ENCODE measurements around the gene ERFL. TPM values are rescaled to one million over a fixed set of nuclear protein-coding genes. Genes with fewer than 3 reads are reported as not detected.
A peak's percentile ranks its signal among the peaks of the same experiment; 100 is the strongest.
"Not testable (repeated sequence)": the region's sequence is repeated elsewhere in the genome, so short reads cannot be mapped to it uniquely, and the experiment has no call there.

The ERFL gene
- total RNA-seq, 5 donors from 2014 or later (not counting 1 experiment from before 2014, with no cell fraction given), result 5.9 to 8.5 (median 6.3) TPM

- WGBS (ENCODE audit: insufficient coverage), result 71% methylated on average over 10 of the region's 17 CpGs
Measured at GRCh38 chr19:41877916-41878905, 50.0 kb downstream of the ERFL start.

GRCh38 chr19:41876847-41877832, 51.1 kb downstream of the ERFL start, which contains the start of gene CD79A:
CD79A (plus strand) TSS chr19:41877279; CDS start chr19:41877305, 26 bp downstream.
- peak within 1 kb of the TSS; percentile 98 to 100 for H3K27ac Mint-ChIP-seq

More at GRCh38 chr19:41877916-41878905, 50.0 kb downstream of the ERFL start:
- no peaks in the 10 kb centered on the region for H3K9me3 Mint-ChIP-seq
- H3K36me3 Mint-ChIP-seq, result peaks cover 4% of the 10 kb centered on the region
- POLR2A ChIA-PET, result no interaction called here
- Histone ChIP-seq H3K9me3 (no peaks in the 10 kb centered on the region), H3K36me3 (ENCODE audit: control insufficient read depth in 2 of 2, extremely low read depth in 1 of 2, insufficient read depth in 1 of 2, low read length in 1 of 2) (no peaks in the 10 kb centered on the region), H3K27me3 (replicated peaks in 1 of 2; ENCODE audit: control insufficient read depth in 2 of 2, extremely low read depth in 1 of 2, insufficient read depth in 2 of 2, low read length in 1 of 2) (no peaks in the 10 kb centered on the region), H3K27ac (ENCODE audit: low read length) (peak overlapping the region; percentile 93), H3K4me1 (ENCODE audit: control insufficient read depth in 1 of 2, extremely low read depth in 1 of 2, insufficient read depth in 2 of 2, low read length in 2 of 2) (peaks cover 59 to 95% of the 10 kb centered on the region in 2 experiments), H3K4me3 (ENCODE audit: control insufficient read depth in 1 of 2, extremely low read depth in 1 of 2, low read length in 1 of 2) (peak overlapping the region; percentile 18 to 60)
- H3K27ac Mint-ChIP-seq, result peak overlapping the region; percentile 98 to 100
- H3K4me3 Mint-ChIP-seq, result peak overlapping the region in 2 of 3 donors; percentile 66 to 75
- peak in 2 of 35 experiments; percentile 15 to 42 for DNase-seq
- CTCF ChIA-PET, result no interaction called here
- no peaks in the 10 kb centered on the region for H3K27me3 Mint-ChIP-seq
- peaks cover 70 to 83% (median 76%) of the 10 kb centered on the region in 3 donors for H3K4me1 Mint-ChIP-seq
- ATAC-seq (replicated peaks in 1 of 4), result no peak

GRCh38 chr19:41875973-41876372, 52.3 kb downstream of the ERFL start:
- ATAC-seq (replicated peaks in 1 of 4); H3K27me3 Mint-ChIP-seq; H3K9me3 ChIP-seq; H3K9me3 Mint-ChIP-seq; H3K27me3 ChIP-seq (replicated peaks in 1 of 2; ENCODE audit: control insufficient read depth in 2 of 2, extremely low read depth in 1 of 2, insufficient read depth in 2 of 2, low read length in 1 of 2); H3K36me3 ChIP-seq (ENCODE audit: control insufficient read depth in 2 of 2, extremely low read depth in 1 of 2, insufficient read depth in 1 of 2, low read length in 1 of 2); H3K36me3 Mint-ChIP-seq; DNase-seq: not testable (repeated sequence)
- H3K4me3 Mint-ChIP-seq, result peak overlapping the region; percentile 65 to 73 (median 66)
- WGBS (ENCODE audit: insufficient coverage), result 48% methylated on average over 3 of the region's 3 CpGs
- Histone ChIP-seq H3K4me1 (ENCODE audit: control insufficient read depth in 1 of 2, extremely low read depth in 1 of 2, insufficient read depth in 2 of 2, low read length in 2 of 2) (peaks cover 73 to 100% of the 10 kb centered on the region in 2 experiments), H3K27ac (ENCODE audit: low read length) (peak overlapping the region; percentile 93), H3K4me3 (ENCODE audit: control insufficient read depth in 1 of 2, extremely low read depth in 1 of 2, low read length in 1 of 2) (peak overlapping the region in 1 of 2 donors; percentile 13)
- H3K4me1 Mint-ChIP-seq, result peaks cover 78 to 91% (median 86%) of the 10 kb centered on the region in 3 donors
- ChIA-PET CTCF (interaction anchor here in 1 of 2 donors (0.6 to 3.4 kb wide), 13 partner anchors 8 to 83 kb away, joined by 3 to 37 read pairs (median 5); partner anchors contain the start of genes RABAC1 and RPS19), POLR2A (interaction anchor here (0.6 to 1.9 kb wide), 11 partner anchors 8 to 75 kb away, joined by 3 to 12 read pairs (median 5); partner anchors contain the start of gene RPS19 (in 2 of the 2))
- peak overlapping the region; percentile 98 to 100 for H3K27ac Mint-ChIP-seq

More at GRCh38 chr19:41876847-41877832, 51.1 kb downstream of the ERFL start, which contains the start of gene CD79A:
- peak within 1 kb of the TSS; percentile 93 for H3K27ac ChIP-seq (ENCODE audit: low read length)
- H3K4me1 Mint-ChIP-seq, result peaks cover 74 to 88% (median 81%) of the 10 kb centered on the region in 3 donors
- CTCF ChIA-PET, result no interaction called here
- H3K4me1 ChIP-seq (ENCODE audit: control insufficient read depth in 1 of 2, extremely low read depth in 1 of 2, insufficient read depth in 2 of 2, low read length in 2 of 2), result peaks cover 67 to 100% of the 10 kb centered on the region in 2 experiments
- H3K36me3 ChIP-seq (ENCODE audit: control insufficient read depth in 2 of 2, extremely low read depth in 1 of 2, insufficient read depth in 1 of 2, low read length in 1 of 2), result no peaks in the 10 kb centered on the region
- H3K4me3 ChIP-seq (ENCODE audit: control insufficient read depth in 1 of 2, extremely low read depth in 1 of 2, low read length in 1 of 2), result peak within 1 kb of the TSS; percentile 18 to 60
- no peaks in the 10 kb centered on the region for H3K9me3 Mint-ChIP-seq
- H3K27me3 Mint-ChIP-seq, result no peaks in the 10 kb centered on the region
- peak within 1 kb of the TSS; percentile 34 to 75 (median 66) for H3K4me3 Mint-ChIP-seq
- WGBS (ENCODE audit: insufficient coverage), result 17% methylated on average over 1 of the region's 9 CpGs
- no peaks in the 10 kb centered on the region for H3K27me3 ChIP-seq (replicated peaks in 1 of 2; ENCODE audit: control insufficient read depth in 2 of 2, extremely low read depth in 1 of 2, insufficient read depth in 2 of 2, low read length in 1 of 2)
- DNase-seq, result peak in 4 of 35 experiments; percentile 16 to 47 (median 43)
- no peaks in the 10 kb centered on the region for H3K36me3 Mint-ChIP-seq
- POLR2A ChIA-PET, result interaction anchor here in 1 of 2 donors (1.9 kb wide), 1 partner anchor 9 kb away, joined by 8 read pairs; no protein-coding TSS in a partner anchor
- ATAC-seq (replicated peaks in 1 of 4), result no peak
- no peaks in the 10 kb centered on the region for H3K9me3 ChIP-seq

GRCh38 chr19:41872775-41873647, 55.2 kb downstream of the ERFL start:
- DNase-seq (peak in 33 of 35 experiments; percentile 36 to 79 (median 60)), ATAC-seq (replicated peaks in 1 of 4) (no peak)
- H3K4me1 ChIP-seq (ENCODE audit: control insufficient read depth in 1 of 2, extremely low read depth in 1 of 2, insufficient read depth in 2 of 2, low read length in 2 of 2), result peaks cover 80 to 100% of the 10 kb centered on the region in 2 experiments
- peaks cover 19 to 25% of the 10 kb centered on the region in 2 donors for H3K36me3 ChIP-seq (ENCODE audit: control insufficient read depth in 2 of 2, extremely low read depth in 1 of 2, insufficient read depth in 1 of 2, low read length in 1 of 2)
- H3K27ac ChIP-seq (ENCODE audit: low read length), result peak overlapping the region; percentile 81
- Mint-ChIP-seq H3K4me3 (peak overlapping the region in 2 of 3 donors; percentile 31 to 88), H3K9me3 (no peaks in the 10 kb centered on the region), H3K4me1 (peaks cover 65 to 90% (median 85%) of the 10 kb centered on the region in 3 donors), H3K27me3 (no peaks in the 10 kb centered on the region), H3K27ac (peak overlapping the region; percentile 86 to 99), H3K36me3 (peaks cover 20% of the 10 kb centered on the region)
- ChIA-PET POLR2A (interaction anchor here (0.8 kb wide), 2 partner anchors 14 to 17 kb away, joined by 3 read pairs; no protein-coding TSS in a partner anchor), CTCF (interaction anchor here (0.6 to 3.4 kb wide), 7 partner anchors 11 to 73 kb away, joined by 3 to 37 read pairs (median 4); partner anchors contain the start of gene RPS19 (in 1 of the 2))
- 28% methylated on average over 10 of the region's 18 CpGs for WGBS (ENCODE audit: insufficient coverage)
- no peaks in the 10 kb centered on the region for H3K27me3 ChIP-seq (replicated peaks in 1 of 2; ENCODE audit: control insufficient read depth in 2 of 2, extremely low read depth in 1 of 2, insufficient read depth in 2 of 2, low read length in 1 of 2)
- H3K9me3 ChIP-seq, result no peaks in the 10 kb centered on the region
- no peak overlapping the region for H3K4me3 ChIP-seq (ENCODE audit: control insufficient read depth in 1 of 2, extremely low read depth in 1 of 2, low read length in 1 of 2)

- Histone ChIP-seq H3K4me1 (ENCODE audit: control insufficient read depth in 1 of 2, extremely low read depth in 1 of 2, insufficient read depth in 2 of 2, low read length in 2 of 2) (peaks cover 76 to 100% of the 10 kb centered on the region in 2 experiments), H3K27ac (ENCODE audit: low read length) (peak overlapping the region; percentile 81), H3K9me3 (no peaks in the 10 kb centered on the region), H3K36me3 (ENCODE audit: control insufficient read depth in 2 of 2, extremely low read depth in 1 of 2, insufficient read depth in 1 of 2, low read length in 1 of 2) (peaks cover 21 to 31% of the 10 kb centered on the region in 2 donors), H3K4me3 (ENCODE audit: control insufficient read depth in 1 of 2, extremely low read depth in 1 of 2, low read length in 1 of 2) (no peak overlapping the region), H3K27me3 (replicated peaks in 1 of 2; ENCODE audit: control insufficient read depth in 2 of 2, extremely low read depth in 1 of 2, insufficient read depth in 2 of 2, low read length in 1 of 2) (no peaks in the 10 kb centered on the region)
- DNase-seq (no peak), ATAC-seq (replicated peaks in 1 of 4) (no peak)
- H3K4me1 Mint-ChIP-seq, result peaks cover 64 to 90% (median 82%) of the 10 kb centered on the region in 3 donors
- H3K9me3 Mint-ChIP-seq, result no peaks in the 10 kb centered on the region
- 72% methylated on average over 7 of the region's 12 CpGs for WGBS (ENCODE audit: insufficient coverage)
- H3K27me3 Mint-ChIP-seq, result no peaks in the 10 kb centered on the region
- H3K27ac Mint-ChIP-seq, result peak overlapping the region; percentile 84 to 99
- ChIA-PET CTCF (interaction anchor here (0.8 to 3.4 kb wide), 5 partner anchors 15 to 74 kb away, joined by 3 to 37 read pairs (median 7); no protein-coding TSS in a partner anchor), POLR2A (interaction anchor here in 1 of 2 donors (0.6 kb wide), 1 partner anchor 8 kb away, joined by 9 read pairs; no protein-coding TSS in a partner anchor)
- H3K4me3 Mint-ChIP-seq, result peak overlapping the region in 1 of 3 donors; percentile 88
- H3K36me3 Mint-ChIP-seq, result peaks cover 24% of the 10 kb centered on the region
Measured at GRCh38 chr19:41872384-41872774, 55.9 kb downstream of the ERFL start.
